HEK293 (cell line): ENCODE data around the gene PDE4D.

Experiments
- ZBTB1 ChIP-seq: fragments of 450-650 bp; formaldehyde crosslinking; IDR thresholded peaks from 2 replicates; pipeline ENCODE4 v1.5.1; 2016; ENCODE audit warnings: missing biosample characterization, missing genetic modification characterization
- ZFP3 ChIP-seq: fragments of 450-650 bp; formaldehyde crosslinking; IDR thresholded peaks from 2 replicates; pipeline ENCODE4 v1.5.1; 2016; ENCODE audit warnings: low read depth, missing biosample characterization, missing genetic modification characterization
- ZNF416 ChIP-seq: fragments of 450-650 bp; formaldehyde crosslinking; IDR thresholded peaks from 2 replicates; pipeline ENCODE4 v1.5.1; 2016; ENCODE audit warnings: missing biosample characterization, missing genetic modification characterization
- TF ChIP-seq, protein P1 (sequence below): fragments of 450-650 bp; formaldehyde crosslinking; IDR thresholded peaks from 2 replicates; pipeline ENCODE4 v1.5.1; 2016; ENCODE audit warnings: missing biosample characterization, missing genetic modification characterization
- TF ChIP-seq, protein P2 (sequence below): fragments of 450-650 bp; formaldehyde crosslinking; IDR thresholded peaks from 2 replicates; pipeline ENCODE4 v1.5.1; 2016; ENCODE audit warnings: missing biosample characterization, missing genetic modification characterization, low read depth
- TF ChIP-seq, protein P3 (sequence below): fragments of 450-650 bp; formaldehyde crosslinking; IDR thresholded peaks from 2 replicates; pipeline ENCODE4 v1.5.1; 2017; ENCODE audit warnings: missing biosample characterization, missing genetic modification characterization

DNA sequence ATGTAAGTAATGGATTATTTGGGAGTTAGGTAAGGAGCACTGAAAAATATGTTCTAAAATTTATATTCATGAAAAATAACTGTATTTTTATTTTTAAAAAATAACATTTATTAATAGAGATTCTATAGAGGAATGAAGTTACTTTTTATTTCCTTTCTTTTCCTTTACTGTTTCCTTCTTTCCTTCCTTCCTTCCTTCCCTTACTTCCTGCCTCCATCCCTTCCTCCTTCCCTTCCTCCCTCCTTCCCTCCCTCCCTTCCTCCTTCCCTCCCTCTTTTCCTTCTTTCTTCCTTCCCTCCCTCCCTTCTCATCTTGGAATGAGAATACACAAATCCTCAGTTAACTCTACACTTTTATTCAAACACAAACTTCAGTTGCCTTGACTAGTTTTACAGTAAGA, 750.6 kb downstream of the PDE4D start:
- TF ChIP-seq, protein P1, sequence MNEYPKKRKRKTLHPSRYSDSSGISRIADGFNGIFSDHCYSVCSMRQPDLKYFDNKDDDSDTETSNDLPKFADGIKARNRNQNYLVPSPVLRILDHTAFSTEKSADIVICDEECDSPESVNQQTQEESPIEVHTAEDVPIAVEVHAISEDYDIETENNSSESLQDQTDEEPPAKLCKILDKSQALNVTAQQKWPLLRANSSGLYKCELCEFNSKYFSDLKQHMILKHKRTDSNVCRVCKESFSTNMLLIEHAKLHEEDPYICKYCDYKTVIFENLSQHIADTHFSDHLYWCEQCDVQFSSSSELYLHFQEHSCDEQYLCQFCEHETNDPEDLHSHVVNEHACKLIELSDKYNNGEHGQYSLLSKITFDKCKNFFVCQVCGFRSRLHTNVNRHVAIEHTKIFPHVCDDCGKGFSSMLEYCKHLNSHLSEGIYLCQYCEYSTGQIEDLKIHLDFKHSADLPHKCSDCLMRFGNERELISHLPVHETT (tag by site-specific recombination) = no peak
- TF ChIP-seq ZNF416 (tag by site-specific recombination) (no peak), ZFP3 (tag by site-specific recombination) (no peak), ZBTB1 (tag by site-specific recombination) (no peak)
- TF ChIP-seq, protein P2, sequence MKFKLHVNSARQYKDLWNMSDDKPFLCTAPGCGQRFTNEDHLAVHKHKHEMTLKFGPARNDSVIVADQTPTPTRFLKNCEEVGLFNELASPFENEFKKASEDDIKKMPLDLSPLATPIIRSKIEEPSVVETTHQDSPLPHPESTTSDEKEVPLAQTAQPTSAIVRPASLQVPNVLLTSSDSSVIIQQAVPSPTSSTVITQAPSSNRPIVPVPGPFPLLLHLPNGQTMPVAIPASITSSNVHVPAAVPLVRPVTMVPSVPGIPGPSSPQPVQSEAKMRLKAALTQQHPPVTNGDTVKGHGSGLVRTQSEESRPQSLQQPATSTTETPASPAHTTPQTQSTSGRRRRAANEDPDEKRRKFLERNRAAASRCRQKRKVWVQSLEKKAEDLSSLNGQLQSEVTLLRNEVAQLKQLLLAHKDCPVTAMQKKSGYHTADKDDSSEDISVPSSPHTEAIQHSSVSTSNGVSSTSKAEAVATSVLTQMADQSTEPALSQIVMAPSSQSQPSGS (tag by site-specific recombination) = no peak
- TF ChIP-seq, protein P3, sequence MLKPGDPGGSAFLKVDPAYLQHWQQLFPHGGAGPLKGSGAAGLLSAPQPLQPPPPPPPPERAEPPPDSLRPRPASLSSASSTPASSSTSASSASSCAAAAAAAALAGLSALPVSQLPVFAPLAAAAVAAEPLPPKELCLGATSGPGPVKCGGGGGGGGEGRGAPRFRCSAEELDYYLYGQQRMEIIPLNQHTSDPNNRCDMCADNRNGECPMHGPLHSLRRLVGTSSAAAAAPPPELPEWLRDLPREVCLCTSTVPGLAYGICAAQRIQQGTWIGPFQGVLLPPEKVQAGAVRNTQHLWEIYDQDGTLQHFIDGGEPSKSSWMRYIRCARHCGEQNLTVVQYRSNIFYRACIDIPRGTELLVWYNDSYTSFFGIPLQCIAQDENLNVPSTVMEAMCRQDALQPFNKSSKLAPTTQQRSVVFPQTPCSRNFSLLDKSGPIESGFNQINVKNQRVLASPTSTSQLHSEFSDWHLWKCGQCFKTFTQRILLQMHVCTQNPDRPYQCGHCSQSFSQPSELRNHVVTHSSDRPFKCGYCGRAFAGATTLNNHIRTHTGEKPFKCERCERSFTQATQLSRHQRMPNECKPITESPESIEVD (tag by site-specific recombination) = no peak
